A549 (cell line): ENCODE data around the gene SPIB. TPM values are rescaled to one million over a fixed set of nuclear protein-coding genes. Genes with fewer than 3 reads are reported as not detected.
A peak's percentile ranks its signal among the peaks of the same experiment; 100 is the strongest.

Source experiments
- ATAC-seq, 2 experiments: fragments of 200-7000 bp in 1 of 2; fragments of >200 bp in 1 of 2; cut with Nextera tagmentation in 1 of 2; cut with Tn5 transposase in 1 of 2; 3 replicates each; pipeline versions ENCODE4 v1.8.0 to v1.9.1; 2018 to 2020; ENCODE audit warnings: mild to moderate bottlenecking in 1 of 2, moderate library complexity in 1 of 2
- CTCF ChIA-PET: fragments of 300-600 bp; sonication (Branson Sonifier 250); formaldehyde crosslinking; extraction: SDS; loops from one replicate; lab custom pipeline; 2021; ENCODE audit warnings: antibody characterized with exemption, inconsistent platforms; lab: Yijun Ruan, JAX
- POLR2A ChIA-PET: fragments of 350-600 bp; formaldehyde crosslinking; extraction: SDS; loops from one replicate; lab custom pipeline; 2021; ENCODE audit warnings: antibody characterized with exemption, inconsistent platforms; lab: Yijun Ruan, JAX
- DNase-seq, 2 experiments: peaks; one replicate each; pipeline versions ENCODE4 v3.0.0 to v3.0.0-alpha.2; 2011 to 2016; ENCODE audit warnings: low read depth in 1 of 2, low spot score in 1 of 2
- FAIRE-seq: peaks from 2 replicates; lab custom pipeline; 2011; peaks lifted over from hg19 to GRCh38; lab: Jason Lieb, UNC
- H3K27ac ChIP-seq, 2 experiments: fragments of >200 bp; sonication (Bioruptor Twin); formaldehyde crosslinking; 3 replicates each; pipeline ENCODE4 v1.5.1; 2016 to 2017
- H3K4me1 ChIP-seq: fragments of >200 bp; sonication (Bioruptor Twin); formaldehyde crosslinking; 3 replicates; pipeline ENCODE4 v1.6.1; 2016
- H3K4me2 ChIP-seq: fragments of >200 bp; sonication (Bioruptor Twin); formaldehyde crosslinking; 3 replicates; pipeline ENCODE4 v1.6.1; 2016
- H3K4me3 ChIP-seq: fragments of >200 bp; sonication (Bioruptor Twin); formaldehyde crosslinking; 3 replicates; pipeline ENCODE4 v1.5.1; 2016
- H3K9me3 ChIP-seq: fragments of >200 bp; sonication (Bioruptor Twin); formaldehyde crosslinking; 3 replicates; pipeline ENCODE4 v1.6.1; 2016
- BCL3 ChIP-seq: fragments of >200 bp; sonication (Bioruptor Twin); formaldehyde crosslinking; IDR thresholded peaks from 3 replicates; pipeline ENCODE4 v1.6.1; 2016
- CBX8 ChIP-seq: fragments of 200-600 bp; sonication (generic); IDR thresholded peaks from 2 replicates; pipeline ENCODE4 v1.6.1; 2016
- E2F6 ChIP-seq: IDR thresholded peaks from 2 replicates; pipeline ENCODE4 v1.6.1; 2012; ENCODE audit warnings: low read depth, borderline replicate concordance
- EP300 ChIP-seq, 2 experiments: fragments of >200 bp; sonication (Bioruptor Twin); formaldehyde crosslinking; IDR thresholded peaks; 2 replicates in 1 of 2; 3 replicates in 1 of 2; pipeline ENCODE4 v1.6.1; 2016 to 2017
- ESRRA ChIP-seq: fragments of 150-350 bp; IDR thresholded peaks from 2 replicates; pipeline ENCODE4 v1.6.1; 2014; ENCODE audit warnings: mild to moderate bottlenecking, low read length, borderline replicate concordance
- FOSB ChIP-seq: fragments of 250-450 bp; sonication (Bioruptor Pico); IDR thresholded peaks from 2 replicates; pipeline ENCODE4 v1.5.0; 2020; ENCODE audit warnings: mild to moderate bottlenecking, moderate library complexity
- FOSL2 ChIP-seq, 2 experiments: fragments of 450-650 bp in 1 of 2; fragments of >200 bp in 1 of 2; sonication (Bioruptor Twin) in 1 of 2; formaldehyde crosslinking; IDR thresholded peaks; 2 replicates each; pipeline versions ENCODE4 v1.5.0 to v1.6.1; 2016 to 2020; ENCODE audit warnings: mild to moderate bottlenecking in 1 of 2, moderate library complexity in 1 of 2
- MAFK ChIP-seq: fragments of 450-650 bp; IDR thresholded peaks from 2 replicates; pipeline ENCODE4 v1.6.1; 2014; ENCODE audit not compliant: partially characterized antibody
- MAX ChIP-seq: IDR thresholded peaks from 2 replicates; pipeline ENCODE4 v1.6.1; 2012
- MAZ ChIP-seq: fragments of 150-350 bp; IDR thresholded peaks from 2 replicates; pipeline ENCODE4 v1.6.1; 2014; ENCODE audit warnings: antibody characterized with exemption, low read depth, low read length, borderline replicate concordance
- NFE2L2 ChIP-seq: fragments of 150-350 bp; conservative IDR thresholded peaks from 2 replicates; pipeline ENCODE4 v1.6.1; 2014; ENCODE audit warnings: low read length
- RAD21 ChIP-seq, 2 experiments: fragments of >200 bp in 1 of 2; sonication (Bioruptor Twin) in 1 of 2; formaldehyde crosslinking in 1 of 2; IDR thresholded peaks in 1 of 2; conservative IDR thresholded peaks in 1 of 2; 2 replicates in 1 of 2; 3 replicates in 1 of 2; pipeline ENCODE4 v1.6.1; 2012 to 2018; ENCODE audit warnings: inconsistent platforms in 1 of 2
- RCOR1 ChIP-seq: fragments of 150-350 bp; IDR thresholded peaks from 2 replicates; pipeline ENCODE4 v1.6.1; 2014; ENCODE audit warnings: antibody characterized with exemption, low read length, low read depth
- REST ChIP-seq: fragments of 200-600 bp; sonication (generic); IDR thresholded peaks from 2 replicates; pipeline ENCODE4 v1.6.1; 2016; ENCODE audit warnings: antibody characterized with exemption, mild to moderate bottlenecking, moderate library complexity
- USF2 ChIP-seq: fragments of 450-650 bp; IDR thresholded peaks from 2 replicates; pipeline ENCODE4 v1.6.1; 2014; ENCODE audit warnings: antibody characterized with exemption
- ZFP36 ChIP-seq: fragments of 450-650 bp; IDR thresholded peaks from 2 replicates; pipeline ENCODE4 v1.6.1; 2014; ENCODE audit warnings: borderline replicate concordance; ENCODE audit not compliant: partially characterized antibody
- ZSCAN20 ChIP-seq: fragments of 250-450 bp; sonication (Bioruptor Pico); IDR thresholded peaks from 2 replicates; pipeline ENCODE4 v1.8.0; 2022; ENCODE audit warnings: mild to moderate bottlenecking, moderate library complexity
- WGBS: methylation state at CpG from one replicate; pipeline ENCODE4 v1.1.6; 2017; ENCODE audit errors: missing lambda C conversion rate; 5-methylcytosine and 5-hydroxymethylcytosine counted together
- polyA plus RNA-seq, 4 experiments: library from polyadenylated mRNA; depleted of rRNA in 3 of 4; stranded (reverse); fragments of >200 nt; fragmentation: RNase III in 1 of 4; extraction: RNeasy Plus Mini Kit Qiagen cat#74134 plus additional on column Dnase treatment in 1 of 4; gene quantifications; 2 replicates in 3 of 4; 3 replicates in 1 of 4; pipeline ENCODE4 v1.2.3, GENCODE V29; 2011 to 2017

Gene SPIB
- polyA plus RNA-seq, 2 of the 4 experiments (the other 2 are of a cell fraction), result 0.03 TPM; not detected in 1

- TF ChIP-seq REST, result no peak
Observed at GRCh38 chr19:50402544-50403301, 16.0 kb upstream of the SPIB start (continued).

DNA sequence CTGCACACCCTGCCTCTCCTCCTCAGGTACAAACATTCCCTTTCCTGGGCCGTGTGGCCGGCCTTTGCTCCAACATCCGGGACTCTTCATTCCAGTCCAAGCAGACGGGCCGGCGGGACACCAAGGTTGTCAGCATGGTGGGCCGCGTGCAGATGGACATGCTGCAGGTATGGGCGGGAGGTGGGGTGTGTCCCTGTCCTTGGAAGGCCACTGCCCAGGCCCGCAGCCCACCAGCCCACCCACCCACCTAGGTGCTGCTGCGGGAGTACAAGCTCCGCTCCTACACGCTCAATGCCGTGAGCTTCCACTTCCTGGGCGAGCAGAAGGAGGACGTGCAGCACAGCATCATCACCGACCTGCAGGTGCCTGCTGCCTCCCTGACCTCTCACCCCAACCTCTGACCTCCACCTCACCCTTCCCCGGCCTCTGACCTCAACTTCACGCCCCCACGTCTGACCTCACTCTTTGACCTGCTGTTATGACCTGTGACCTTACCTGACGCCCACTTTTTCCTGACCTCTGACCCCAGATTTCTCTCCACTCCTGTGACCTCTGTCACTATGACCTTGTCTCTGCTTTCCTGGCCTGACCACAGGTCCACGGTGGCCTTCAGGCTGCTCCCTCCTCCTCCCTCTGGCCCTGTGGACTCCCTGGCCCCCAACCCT, 12.4 kb upstream of the SPIB start:
- FAIRE-seq (no peak), ATAC-seq (no peak), DNase-seq (no peak)
- H3K9me3 ChIP-seq, result no peaks in the 10 kb centered on the region
- WGBS, result 93% methylated on average over 22 of the region's 22 CpGs
- TF ChIP-seq ESRRA (peak; percentile 68; the same call in 1 of the 2 replicates), NFE2L2 (no peak)
- H3K4me2 ChIP-seq, result no peak overlapping the region
- ChIA-PET CTCF (interaction anchor here (1.2 to 2.7 kb wide), 5 partner anchors 9 to 55 kb away, joined by 3 to 12 read pairs (median 5); no protein-coding TSS in a partner anchor), POLR2A (no interaction called here)
- no peaks in the 10 kb centered on the region for H3K4me1 ChIP-seq
- H3K4me3 ChIP-seq, result no peak overlapping the region
- H3K27ac ChIP-seq, result no peak overlapping the region

DNA sequence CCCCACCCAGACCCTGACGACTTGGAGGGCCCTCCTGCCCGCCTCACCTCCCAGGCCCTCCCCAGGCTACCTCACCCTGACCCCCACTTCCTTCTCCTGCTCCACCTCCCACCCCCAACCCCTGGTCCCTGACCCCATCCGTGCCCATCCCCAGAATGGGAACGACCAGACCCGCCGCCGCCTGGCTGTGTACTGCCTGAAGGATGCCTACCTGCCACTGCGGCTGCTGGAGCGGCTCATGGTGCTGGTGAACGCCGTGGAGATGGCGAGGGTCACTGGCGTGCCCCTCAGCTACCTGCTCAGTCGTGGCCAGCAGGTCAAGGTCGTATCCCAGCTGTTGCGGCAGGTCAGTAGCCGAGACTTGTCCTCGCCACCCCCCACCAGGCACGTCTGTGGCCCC, 11.9 kb upstream of the SPIB start:
- H3K4me3 ChIP-seq, result no peak overlapping the region
- ChIA-PET CTCF (interaction anchor here (1.0 to 2.7 kb wide), 6 partner anchors 9 to 93 kb away, joined by 3 to 12 read pairs (median 5); no protein-coding TSS in a partner anchor), POLR2A (no interaction called here)
- no peaks in the 10 kb centered on the region for H3K4me1 ChIP-seq
- DNase-seq (no peak), ATAC-seq (no peak)
- no peak overlapping the region for H3K4me2 ChIP-seq
- H3K9me3 ChIP-seq, result no peaks in the 10 kb centered on the region
- WGBS, result 96% methylated on average over 13 of the region's 19 CpGs
- TF ChIP-seq ZFP36, result no peak
- TF ChIP-seq E2F6, result no peak
- TF ChIP-seq EP300 (IDR thresholded peaks at IDR 0.05), result no peak
- TF ChIP-seq MAFK, result no peak
- TF ChIP-seq FOSL2 (IDR thresholded peaks at IDR 0.05), result no peak
- no peak for TF ChIP-seq FOSL2 (CRISPR knock-in tag; IDR thresholded peaks at IDR 0.05)
- TF ChIP-seq ESRRA, result no peak
- TF ChIP-seq, all 56 proteins: peak for 0
- H3K27ac ChIP-seq, result no peak overlapping the region
- no peak for FAIRE-seq

- 96% methylated on average over 17 of the region's 17 CpGs for WGBS
- Histone ChIP-seq H3K4me1 (no peaks in the 10 kb centered on the region), H3K4me3 (no peak overlapping the region), H3K27ac (no peak overlapping the region), H3K9me3 (no peaks in the 10 kb centered on the region), H3K4me2 (no peak overlapping the region)
- TF ChIP-seq RCOR1 (no peak), USF2 (no peak), MAZ (no peak), RAD21 (conservative IDR thresholded peaks at IDR 0.05 in 1 of 2, IDR thresholded peaks at IDR 0.05 in 1 of 2) (no peak), FOSB (CRISPR knock-in tag) (no peak), CBX8 (no peak), ZFP36 (no peak), ZSCAN20 (CRISPR knock-in tag) (no peak), MAX (no peak), BCL3 (no peak)
- DNase-seq (no peak), FAIRE-seq (no peak), ATAC-seq (peak in 1 of 2 experiments; percentile 9; a peak in 1 of 6 replicates)
- ChIA-PET CTCF (interaction anchor here (0.5 to 2.0 kb wide), 9 partner anchors 11 to 342 kb away, joined by 3 to 10 read pairs (median 4); no protein-coding TSS in a partner anchor), POLR2A (interaction anchor here (1.5 kb wide), 1 partner anchor 33 kb away, joined by 4 read pairs; the partner anchor contains the start of gene NR1H2)
Observed at GRCh38 chr19:50409347-50409746, 9.4 kb upstream of the SPIB start.
